ENCODE measurements around the gene BCL2L12.

GRCh38 chr19:49646586-49646985, 19.1 kb upstream of the BCL2L12 start:
- TF ChIP-seq HIC1 (tag by site-specific recombination; IDR thresholded peaks at IDR 0.05) (no peak), CTCF (tag by site-specific recombination; IDR thresholded peaks at IDR 0.05) (no peak), BCL11A (tag by site-specific recombination; IDR thresholded peaks at IDR 0.05; ENCODE audit: low read depth) (no peak), ZNF777 (tag by site-specific recombination; IDR thresholded peaks at IDR 0.05; ENCODE audit: borderline replicate concordance) (no peak), YY2 (tag by site-specific recombination; IDR thresholded peaks at IDR 0.05) (no peak), ZNF76 (tag by site-specific recombination; IDR thresholded peaks at IDR 0.05; ENCODE audit: borderline replicate concordance, low read depth) (no peak), ZNF488 (tag by site-specific recombination; IDR thresholded peaks at IDR 0.05) (no peak), ZNF433 (tag by site-specific recombination; IDR thresholded peaks at IDR 0.05; ENCODE audit: low read depth) (no peak), ZNF239 (tag by site-specific recombination; IDR thresholded peaks at IDR 0.05) (no peak), KLF17 (tag by site-specific recombination; IDR thresholded peaks at IDR 0.05) (no peak), YY1 (tag by site-specific recombination; IDR thresholded peaks at IDR 0.05) (no peak)
